ENCODE results near the gene DUSP5.

DUSP5 gene

DNA sequence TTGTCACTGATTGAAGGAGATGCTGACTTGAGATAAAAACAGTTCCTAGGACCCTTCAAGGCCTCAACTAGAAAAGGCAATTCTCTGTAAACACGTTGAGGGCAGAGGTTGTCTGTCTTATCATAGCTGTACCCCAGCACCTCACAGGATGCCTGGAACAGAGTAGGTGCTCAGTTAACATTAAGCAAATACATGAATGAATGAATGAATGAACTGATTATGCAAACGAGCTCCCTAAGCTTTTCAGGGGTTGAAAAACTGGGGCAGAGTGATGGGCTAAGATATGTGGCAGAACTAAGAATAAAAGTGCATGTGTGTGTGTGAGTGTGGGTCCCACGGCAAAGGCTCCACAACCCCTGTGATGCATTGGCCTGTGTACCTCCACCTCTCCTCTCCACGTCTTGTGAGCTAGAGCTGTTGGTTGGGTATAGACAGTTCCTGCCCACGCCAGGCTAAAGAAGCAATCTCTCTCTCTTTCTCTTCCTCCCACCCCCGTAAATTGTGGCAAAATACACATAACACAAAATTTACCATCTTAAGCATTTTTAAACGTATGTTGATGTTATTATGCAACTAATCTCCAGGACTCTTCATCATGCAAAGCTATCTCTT, 48.9 kb downstream of the DUSP5 start:
- no peak for DNase-seq (ENCODE audit: low spot score)

DNA sequence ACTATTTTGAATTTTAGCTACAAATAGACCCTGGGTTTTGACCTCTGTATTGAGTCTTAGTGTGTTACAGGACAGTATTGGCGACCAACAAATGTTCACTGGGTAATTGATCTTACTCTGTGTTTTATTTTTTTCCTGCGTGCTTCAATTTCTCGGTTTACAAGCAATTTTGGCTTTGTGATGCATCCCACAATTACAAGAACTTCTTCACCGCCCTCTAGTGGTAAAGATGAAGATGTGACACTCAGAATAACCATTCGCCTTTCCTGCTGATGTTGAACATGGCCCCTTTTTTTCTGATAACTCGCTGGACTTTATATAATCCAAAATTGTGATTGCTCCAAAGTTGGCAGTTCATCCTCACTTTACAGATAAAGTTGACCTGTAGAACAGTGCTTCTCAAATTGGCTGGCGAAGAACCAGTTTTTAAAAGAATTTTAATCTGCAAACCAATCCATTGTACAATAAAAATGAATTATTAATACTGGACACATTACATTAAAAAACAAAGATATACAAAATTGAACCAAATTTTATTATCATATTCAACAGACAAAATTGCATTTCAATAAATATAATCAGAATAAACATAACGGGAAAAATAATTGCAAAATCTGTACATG, 49.5 kb downstream of the DUSP5 start:
- peak; percentile 41 for DNase-seq (ENCODE audit: low spot score)

DNA sequence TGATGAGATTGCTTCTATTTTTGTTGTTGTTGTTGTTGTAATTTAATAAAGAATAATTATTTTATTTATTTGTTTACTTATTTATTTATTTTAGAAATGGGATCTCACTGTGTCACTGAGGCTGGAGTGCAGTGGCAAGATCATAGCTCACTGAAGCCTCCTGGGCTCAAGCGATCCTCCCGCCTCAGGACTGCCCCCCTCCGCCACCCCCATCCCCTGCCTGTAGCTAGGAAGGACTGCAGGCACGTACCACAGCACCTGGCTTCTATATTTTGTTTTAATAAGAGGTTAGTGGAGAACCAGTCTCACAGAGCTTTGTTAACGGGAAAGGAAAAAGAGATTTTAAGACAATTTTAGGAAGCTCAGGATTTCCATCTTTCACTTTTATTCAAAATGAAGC, 50.3 kb downstream of the DUSP5 start:
- DNase-seq (ENCODE audit: low spot score) = no peak

- DNase-seq (ENCODE audit: low spot score) = no peak
These were observed 51.5 kb downstream of the DUSP5 start for GRCh38 chr10:110549211-110549610.

- DNase-seq (ENCODE audit: low spot score) = no peak
These were observed 56.2 kb downstream of the DUSP5 start for GRCh38 chr10:110553905-110554304.

DNA sequence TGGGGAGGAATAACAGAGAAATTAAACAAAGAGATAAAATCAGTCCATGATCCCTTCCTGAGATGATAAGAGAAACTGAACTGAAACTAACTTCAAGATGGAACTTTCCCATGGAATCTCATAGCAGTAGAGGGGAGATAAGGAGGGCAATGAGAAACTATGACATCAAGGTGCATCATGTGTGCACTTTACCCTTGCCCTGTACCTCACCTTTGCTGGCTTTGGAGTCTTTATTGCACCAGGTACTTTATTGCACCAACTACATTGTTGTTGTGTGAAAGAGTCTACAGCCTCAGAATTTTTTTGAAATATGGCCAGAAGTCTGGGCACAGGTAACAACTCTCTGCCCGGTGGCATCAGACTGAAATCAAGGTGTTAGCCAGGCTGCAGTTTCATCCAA, 58.6 kb downstream of the DUSP5 start:
- DNase-seq (ENCODE audit: low spot score) = no peak

GRCh38 chr10:110556969-110557601, 59.4 kb downstream of the DUSP5 start:
- no peak for DNase-seq (ENCODE audit: low spot score)

DNA sequence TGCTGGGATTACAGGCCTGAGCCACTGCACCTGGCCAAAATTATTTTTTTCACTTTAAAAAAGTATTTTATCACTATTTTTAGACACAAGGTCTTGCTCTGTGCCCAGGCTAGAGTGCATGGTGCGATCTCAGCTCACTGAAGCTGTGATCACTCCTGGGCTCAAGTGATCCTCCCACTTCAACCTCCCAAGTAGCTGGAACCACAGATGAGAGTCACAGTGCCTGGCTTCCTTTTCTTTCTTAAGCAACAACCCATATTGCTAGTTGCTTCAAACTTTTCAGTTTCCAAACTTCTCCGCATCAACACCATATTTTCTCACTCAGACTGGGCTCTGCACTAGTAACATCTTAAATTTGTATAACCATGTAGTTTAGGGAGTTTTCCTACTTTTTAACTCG, 60.3 kb downstream of the DUSP5 start:
- no peak for DNase-seq (ENCODE audit: low spot score)

DNA sequence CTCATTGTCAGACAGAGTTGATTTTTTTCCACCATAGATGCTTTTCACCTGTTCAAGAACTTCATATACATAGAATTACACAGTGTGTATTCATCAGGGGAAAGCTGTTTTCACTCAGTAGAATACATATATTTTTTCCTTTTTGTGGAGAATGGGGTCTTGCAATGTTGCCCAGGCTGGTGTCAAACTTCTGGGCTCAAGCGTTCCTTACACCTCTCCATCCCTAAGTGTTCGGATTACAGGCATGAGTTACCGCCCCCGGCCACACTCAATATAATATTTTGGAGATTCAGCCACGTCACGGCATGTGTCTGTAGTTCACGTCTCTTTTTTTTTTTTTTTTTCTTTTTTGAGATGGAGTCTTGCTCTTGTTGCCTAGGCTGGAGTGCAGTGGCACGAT, 62.3 kb downstream of the DUSP5 start:
- DNase-seq (ENCODE audit: low spot score) = no peak

Data from putamen (tissue), 1 donor.